Keratinocyte (primary cell): ENCODE results near the gene ATXN7L1. TPM values are rescaled to one million over a fixed set of nuclear protein-coding genes. Genes with fewer than 3 reads are reported as not detected.

Experiments used
- DNase-seq: peaks from one replicate; pipeline ENCODE4 v3.0.0-alpha.2; 2011; ENCODE audit warnings: low read depth, missing footprints, low spot score
- FAIRE-seq: peaks from 2 replicates; lab custom pipeline; 2011; peaks lifted over from hg19 to GRCh38; lab: Jason Lieb, UNC
- H2AFZ ChIP-seq: 2 replicates; pipeline ENCODE4 v1.6.0; 2012; ENCODE audit warnings: low read length, control low read depth, inconsistent platforms; ENCODE audit not compliant: control insufficient read depth
- H3K27ac ChIP-seq: 2 replicates; pipeline ENCODE4 v1.5.1; 2011; ENCODE audit warnings: low read length; ENCODE audit not compliant: control insufficient read depth, insufficient read depth
- H3K27me3 ChIP-seq: 3 replicates; pipeline ENCODE4 v1.6.0; 2011; ENCODE audit warnings: low read length; ENCODE audit not compliant: control insufficient read depth, insufficient read depth; ENCODE audit errors: extremely low read depth
- H3K36me3 ChIP-seq, 2 experiments: 2 replicates in 1 of 2; 3 replicates in 1 of 2; pipeline ENCODE4 v1.5.1; 2011; ENCODE audit warnings: low read length in 2 of 2, mild to moderate bottlenecking in 1 of 2; ENCODE audit not compliant: control insufficient read depth in 2 of 2, insufficient read depth in 2 of 2; ENCODE audit errors: extremely low read depth in 1 of 2
- H3K4me1 ChIP-seq: 3 replicates; pipeline ENCODE4 v1.5.1; 2011; ENCODE audit warnings: low read length; ENCODE audit not compliant: control insufficient read depth, insufficient read depth; ENCODE audit errors: extremely low read depth
- H3K4me2 ChIP-seq: 3 replicates; pipeline ENCODE4 v1.6.0; 2011; ENCODE audit warnings: low read depth, low read length; ENCODE audit not compliant: control insufficient read depth, insufficient read depth; ENCODE audit errors: extremely low read depth
- H3K4me3 ChIP-seq, 3 experiments: fragments of 200-600 bp in 1 of 3; sonication (generic) in 1 of 3; 2 replicates in 2 of 3; 3 replicates in 1 of 3; pipeline ENCODE4 v1.5.1; 2011 to 2016; ENCODE audit warnings: low read length in 3 of 3, mild to moderate bottlenecking in 3 of 3, control low read depth in 2 of 3, inconsistent platforms in 1 of 3, low read depth in 1 of 3, mixed read lengths in 1 of 3, mixed run types in 1 of 3, moderate library complexity in 1 of 3; ENCODE audit not compliant: control insufficient read depth in 2 of 3, insufficient read depth in 2 of 3; ENCODE audit errors: extremely low read depth in 1 of 3
- H3K79me2 ChIP-seq: 2 replicates; pipeline ENCODE4 v1.6.0; 2012; ENCODE audit warnings: low read length; ENCODE audit not compliant: control insufficient read depth, insufficient read depth
- H3K9ac ChIP-seq: 3 replicates; pipeline ENCODE4 v1.6.0; 2011; ENCODE audit warnings: low read length; ENCODE audit not compliant: control insufficient read depth, insufficient read depth; ENCODE audit errors: extremely low read depth
- H3K9me1 ChIP-seq: 3 replicates; pipeline ENCODE4 v1.6.0; 2011; ENCODE audit warnings: low read length; ENCODE audit not compliant: control insufficient read depth, insufficient read depth; ENCODE audit errors: extremely low read depth
- H3K9me3 ChIP-seq: 2 replicates; pipeline ENCODE4 v1.5.1; 2012; ENCODE audit warnings: low read depth, low read length; ENCODE audit not compliant: control insufficient read depth
- H4K20me1 ChIP-seq: 3 replicates; pipeline ENCODE4 v1.6.0; 2011; ENCODE audit warnings: low read length; ENCODE audit not compliant: control insufficient read depth, insufficient read depth; ENCODE audit errors: extremely low read depth
- EZH2 ChIP-seq: IDR thresholded peaks from one replicate; pipeline ENCODE4 v1.6.1; 2012; ENCODE audit warnings: inconsistent platforms, mild to moderate bottlenecking, low read length, moderate library complexity
- dilution Hi-C: fragments of 300-500 bp; cut with MboI; formaldehyde crosslinking; loops from one replicate; pipeline ENCODE4 v1.7.0; 2020; ENCODE audit warnings: low sequenced_read_pairs; ENCODE audit not compliant: extremely low pct_ligation_motif_present
- polyA plus RNA-seq, 5 experiments: library from polyadenylated mRNA; depleted of rRNA in 3 of 5; stranded (reverse) in 3 of 5; stranded (forward) in 1 of 5; unstranded in 1 of 5; fragments of >200 nt; gene quantifications; 1 replicate in 1 of 5; 2 replicates in 3 of 5; 3 replicates in 1 of 5; pipeline versions ENCODE4 v1.2.1 to v1.2.3, GENCODE V29; 2011 to 2012; ENCODE audit warnings: missing spikeins in 2 of 5, low read depth in 1 of 5, low replicate concordance in 1 of 5
- TF ChIP-seq, protein P1 (sequence below), 3 experiments: IDR thresholded peaks in 1 of 3; conservative IDR thresholded peaks in 1 of 3; optimal IDR thresholded peaks in 1 of 3; 2 replicates in 2 of 3; 3 replicates in 1 of 3; pipeline versions ENCODE3 to v1.5.1; 2011; ENCODE audit warnings: low read length in 3 of 3, mild to moderate bottlenecking in 3 of 3, moderate library complexity in 2 of 3, control low read depth in 1 of 3, inconsistent platforms in 1 of 3; ENCODE audit not compliant: insufficient read depth in 2 of 3; ENCODE audit errors: extremely low read depth in 1 of 3

ATXN7L1 gene
- polyA plus RNA-seq, 1 donor (not counting 4 experiments of a cell fraction or from before 2014, with no cell fraction given) = 4.8 TPM

DNA sequence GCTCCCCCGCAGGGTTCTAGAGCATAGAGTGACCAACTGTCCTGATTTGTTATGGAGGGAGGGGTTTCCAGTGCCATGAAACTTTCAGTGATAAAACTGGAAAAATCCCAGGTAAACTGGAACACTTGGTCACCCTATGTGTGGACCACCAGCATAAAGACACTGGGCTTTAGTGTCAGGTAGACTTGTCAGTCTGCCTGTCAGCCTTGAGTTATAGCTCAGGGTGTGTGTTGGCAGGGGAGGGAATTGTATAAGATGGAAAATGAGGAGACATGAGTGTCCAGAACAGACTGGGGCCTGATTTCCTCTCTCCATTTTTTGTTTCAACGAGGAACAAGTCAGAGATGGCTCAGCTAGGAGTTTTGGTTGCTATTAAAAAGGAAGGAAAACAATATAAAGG, 284.9 kb downstream of the ATXN7L1 start:
- no peaks in the 10 kb centered on the region for H3K27me3 ChIP-seq
- dilution Hi-C loops = no loop called here
- no peaks in the 10 kb centered on the region for H3K9me1 ChIP-seq

DNA sequence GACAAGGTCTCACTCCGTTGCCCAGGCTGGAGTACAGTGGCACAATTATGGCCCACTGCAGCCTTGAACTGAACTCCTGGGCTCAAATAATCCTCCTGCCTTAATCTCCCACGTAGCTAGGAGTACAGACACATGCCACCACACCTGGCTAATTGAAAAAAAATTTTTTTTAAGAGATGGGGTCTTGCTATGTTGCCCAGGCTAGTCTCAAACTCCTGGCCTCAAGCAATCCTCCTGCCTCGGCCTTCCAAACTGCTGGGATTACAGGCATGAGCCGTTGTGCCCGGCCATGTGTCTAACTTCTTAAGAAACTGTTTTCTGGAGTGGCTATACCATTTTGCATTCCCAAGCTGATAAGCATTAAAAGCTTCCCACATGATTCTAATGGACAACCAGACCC, 285.6 kb downstream of the ATXN7L1 start:
- FAIRE-seq (no peak), DNase-seq (no peak)
- H3K4me2 ChIP-seq = no peak overlapping the region

More for the DNA sequence above, 284.9 kb downstream of the ATXN7L1 start:
- TF ChIP-seq, protein P1, sequence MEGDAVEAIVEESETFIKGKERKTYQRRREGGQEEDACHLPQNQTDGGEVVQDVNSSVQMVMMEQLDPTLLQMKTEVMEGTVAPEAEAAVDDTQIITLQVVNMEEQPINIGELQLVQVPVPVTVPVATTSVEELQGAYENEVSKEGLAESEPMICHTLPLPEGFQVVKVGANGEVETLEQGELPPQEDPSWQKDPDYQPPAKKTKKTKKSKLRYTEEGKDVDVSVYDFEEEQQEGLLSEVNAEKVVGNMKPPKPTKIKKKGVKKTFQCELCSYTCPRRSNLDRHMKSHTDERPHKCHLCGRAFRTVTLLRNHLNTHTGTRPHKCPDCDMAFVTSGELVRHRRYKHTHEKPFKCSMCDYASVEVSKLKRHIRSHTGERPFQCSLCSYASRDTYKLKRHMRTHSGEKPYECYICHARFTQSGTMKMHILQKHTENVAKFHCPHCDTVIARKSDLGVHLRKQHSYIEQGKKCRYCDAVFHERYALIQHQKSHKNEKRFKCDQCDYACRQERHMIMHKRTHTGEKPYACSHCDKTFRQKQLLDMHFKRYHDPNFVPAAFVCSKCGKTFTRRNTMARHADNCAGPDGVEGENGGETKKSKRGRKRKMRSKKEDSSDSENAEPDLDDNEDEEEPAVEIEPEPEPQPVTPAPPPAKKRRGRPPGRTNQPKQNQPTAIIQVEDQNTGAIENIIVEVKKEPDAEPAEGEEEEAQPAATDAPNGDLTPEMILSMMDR (optimal IDR thresholded peaks at IDR 0.05 in 1 of 3, IDR thresholded peaks at IDR 0.05 in 1 of 3, conservative IDR thresholded peaks at IDR 0.05 in 1 of 3; ENCODE audit: extremely low read depth in 1 of 3, insufficient read depth in 2 of 3, low read length in 3 of 3) = no peak
- no peak for TF ChIP-seq EZH2
- Histone ChIP-seq H3K4me3 (no peak overlapping the region), H4K20me1 (no peaks in the 10 kb centered on the region), H3K27ac (no peak overlapping the region), H2AFZ (no peak overlapping the region), H3K9me3 (no peaks in the 10 kb centered on the region), H3K79me2 (no peaks in the 10 kb centered on the region), H3K36me3 (no peaks in the 10 kb centered on the region), H3K4me2 (no peak overlapping the region), H3K9ac (no peak overlapping the region), H3K4me1 (no peaks in the 10 kb centered on the region)
- FAIRE-seq (no peak), DNase-seq (no peak)

More for the DNA sequence above, 285.6 kb downstream of the ATXN7L1 start:
- TF ChIP-seq EZH2 = no peak
- TF ChIP-seq, protein P1 (optimal IDR thresholded peaks at IDR 0.05 in 1 of 3, IDR thresholded peaks at IDR 0.05 in 1 of 3, conservative IDR thresholded peaks at IDR 0.05 in 1 of 3; ENCODE audit: extremely low read depth in 1 of 3, insufficient read depth in 2 of 3, low read length in 3 of 3) = no peak
- Histone ChIP-seq H3K4me3 (no peak overlapping the region), H3K27me3 (no peaks in the 10 kb centered on the region), H3K9me3 (no peaks in the 10 kb centered on the region), H3K9ac (no peak overlapping the region), H3K36me3 (no peaks in the 10 kb centered on the region), H3K4me1 (no peaks in the 10 kb centered on the region), H3K27ac (no peak overlapping the region), H3K9me1 (no peaks in the 10 kb centered on the region), H3K79me2 (no peaks in the 10 kb centered on the region), H2AFZ (no peak overlapping the region), H4K20me1 (no peaks in the 10 kb centered on the region)
- dilution Hi-C loops = no loop called here
